T-helper 22 cell (primary cell): Measurements from ENCODE around the gene USP3.

Experiments used
- DNase-seq: peaks from one replicate; pipeline ENCODE4 v3.0.0-alpha.2; 2020; ENCODE audit warnings: low read depth

The USP3 gene

DNA sequence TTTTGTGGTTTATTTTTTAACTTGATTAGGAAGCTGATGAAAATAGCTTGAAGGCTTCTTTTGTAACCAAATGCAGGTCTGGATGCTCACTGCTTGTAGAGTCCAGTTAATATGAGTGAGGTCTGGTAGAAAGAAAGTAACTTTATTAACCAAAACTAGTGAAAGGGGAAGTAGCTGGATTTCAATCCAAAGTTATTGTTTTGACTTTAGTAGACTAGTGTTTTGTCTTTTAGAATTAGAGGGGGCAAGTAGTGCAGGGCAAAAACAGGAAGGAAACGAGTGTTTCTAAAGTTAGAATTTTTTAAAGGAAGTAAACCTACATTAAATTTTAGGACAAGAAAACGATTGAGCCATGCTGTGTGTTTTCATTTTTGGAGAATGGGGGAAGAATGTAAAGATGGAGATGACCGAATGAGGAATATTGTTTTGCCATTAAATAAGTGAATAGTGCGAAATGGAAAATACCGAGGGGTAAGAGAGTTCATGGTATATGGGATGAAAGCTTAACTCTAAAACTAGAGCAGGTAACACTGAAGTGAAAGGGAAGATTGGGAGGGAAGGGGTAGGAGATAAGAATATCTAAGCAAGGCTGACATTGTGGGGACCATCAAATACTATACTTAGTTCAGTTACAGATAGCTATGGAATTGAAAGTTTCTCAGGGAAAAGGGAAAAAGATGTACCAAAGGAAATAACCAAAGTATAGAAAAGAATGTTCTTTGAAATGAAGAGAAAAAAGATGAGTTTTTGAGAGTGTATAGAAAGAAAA is 40.0 kb downstream of the USP3 start:
- no peak for DNase-seq

DNA sequence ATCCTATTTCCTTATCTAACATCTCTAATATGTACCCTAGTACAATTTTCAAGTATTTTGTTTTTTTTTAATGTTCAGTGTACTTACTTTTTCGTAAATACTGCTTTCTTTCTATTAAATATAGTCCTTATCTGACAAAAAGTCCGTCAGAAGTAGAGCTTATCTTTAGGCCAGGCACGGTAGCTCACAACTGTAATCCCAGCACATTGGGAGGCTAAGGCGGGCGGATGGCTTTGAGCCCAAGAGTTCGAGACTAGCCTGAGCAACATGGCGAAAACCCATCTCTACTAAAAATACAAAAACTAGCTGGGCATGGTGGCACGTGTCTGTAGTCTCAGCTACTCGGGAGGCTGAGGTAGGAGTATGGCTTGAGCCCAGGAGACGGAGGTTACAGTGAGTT is 41.1 kb downstream of the USP3 start:
- no peak for DNase-seq

DNA sequence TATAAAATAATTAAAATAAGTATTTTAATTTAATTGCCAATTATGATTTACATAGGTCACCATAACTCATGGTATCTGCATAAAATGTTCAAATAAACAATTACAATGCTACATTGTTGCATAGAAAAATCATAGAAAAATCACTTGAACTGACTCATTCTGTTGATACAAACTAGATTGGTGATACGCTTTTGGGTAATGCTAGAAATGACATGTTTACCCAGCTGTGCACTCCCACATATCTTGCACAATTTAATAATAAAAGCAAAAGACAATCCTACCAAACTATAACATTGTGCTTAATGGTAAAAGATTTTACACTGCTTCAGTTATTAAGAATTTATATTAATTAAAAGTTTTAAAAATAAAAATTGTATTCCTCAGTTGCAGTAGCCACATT is 47.0 kb downstream of the USP3 start:
- no peak for DNase-seq

DNA sequence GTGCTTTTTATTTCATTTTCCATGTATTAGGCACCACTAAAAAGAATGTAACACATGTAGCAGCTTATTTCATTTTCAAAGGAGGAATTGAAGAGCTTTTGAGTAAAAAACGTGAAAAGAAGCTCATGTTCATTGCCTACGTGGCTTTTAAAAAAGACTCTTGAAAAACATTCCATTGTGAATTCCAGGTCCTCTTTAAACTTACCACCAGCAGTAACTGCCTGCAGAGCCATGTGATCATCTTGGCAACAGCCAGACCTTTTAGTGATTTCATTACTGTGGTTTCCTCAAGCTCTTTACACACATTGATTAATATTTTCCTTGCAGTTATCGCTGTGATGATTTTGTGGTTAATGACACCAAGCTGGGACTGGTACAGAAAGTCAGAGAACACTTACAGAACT is 49.0 kb downstream of the USP3 start:
- DNase-seq = no peak

DNA sequence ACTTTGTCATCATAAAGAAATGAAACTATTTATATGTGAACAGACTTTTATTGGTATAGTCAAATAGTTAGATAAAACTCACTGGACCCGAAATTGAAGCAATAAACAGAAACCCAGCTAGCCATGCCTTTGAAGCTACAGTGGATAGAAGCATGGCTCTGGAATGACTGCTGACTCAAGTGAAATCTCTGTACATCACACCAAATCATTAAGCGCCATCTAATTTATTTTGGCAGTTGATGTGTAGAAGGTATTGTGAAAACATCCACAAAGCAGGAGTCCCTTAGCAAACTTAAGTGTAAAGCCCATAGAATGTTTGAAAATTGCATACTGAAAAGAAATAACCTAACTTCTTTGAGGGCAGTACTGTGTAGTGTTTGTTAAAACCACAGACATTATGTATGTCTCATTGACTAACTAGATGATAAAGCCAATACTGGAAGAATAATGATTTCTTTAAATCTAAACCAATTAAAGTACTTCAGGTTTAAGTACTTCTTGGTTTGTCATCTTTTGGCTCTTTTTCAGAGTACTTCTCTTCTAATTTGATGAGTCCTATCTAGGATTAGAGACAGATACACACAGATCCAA is 50.0 kb downstream of the USP3 start:
- no peak for DNase-seq

DNA sequence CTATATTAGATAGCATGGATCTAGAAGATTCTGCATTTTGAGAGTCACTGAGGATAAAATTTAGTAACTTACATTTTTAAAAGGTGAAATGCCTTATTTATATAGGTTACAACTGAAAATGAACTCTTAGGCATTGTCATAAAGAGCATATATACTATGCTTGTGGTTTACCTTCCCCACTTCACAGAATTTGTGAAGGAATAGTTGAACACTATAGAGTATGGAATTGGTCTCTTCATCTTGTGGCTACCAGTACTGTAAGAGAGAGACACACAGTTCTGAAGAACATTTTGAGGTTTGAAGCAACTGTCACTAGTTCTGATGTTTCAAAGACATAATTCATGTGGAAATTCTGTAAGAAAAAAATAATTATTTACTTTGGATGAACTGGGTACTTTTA is 51.1 kb downstream of the USP3 start:
- DNase-seq = no peak

DNA sequence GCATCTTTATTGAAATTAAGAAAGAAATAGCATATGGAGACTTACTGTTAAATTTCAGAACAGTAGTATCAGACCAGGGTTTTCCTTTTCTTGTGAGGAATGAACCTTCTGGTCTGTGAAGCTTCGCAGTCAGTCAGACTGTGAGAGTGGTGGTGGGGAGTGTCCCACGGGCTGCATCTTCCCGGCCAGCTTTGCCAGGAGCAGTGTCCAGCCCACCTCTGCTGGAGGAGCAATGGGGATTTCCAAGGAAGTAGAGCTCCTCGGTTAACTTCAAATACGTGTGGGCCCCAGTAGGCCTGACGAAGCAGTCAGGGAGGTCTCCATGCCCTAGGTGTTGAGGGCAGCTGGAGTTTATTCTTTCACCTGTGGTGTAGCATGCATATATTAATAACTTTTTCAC is 51.9 kb downstream of the USP3 start:
- no peak for DNase-seq

DNA sequence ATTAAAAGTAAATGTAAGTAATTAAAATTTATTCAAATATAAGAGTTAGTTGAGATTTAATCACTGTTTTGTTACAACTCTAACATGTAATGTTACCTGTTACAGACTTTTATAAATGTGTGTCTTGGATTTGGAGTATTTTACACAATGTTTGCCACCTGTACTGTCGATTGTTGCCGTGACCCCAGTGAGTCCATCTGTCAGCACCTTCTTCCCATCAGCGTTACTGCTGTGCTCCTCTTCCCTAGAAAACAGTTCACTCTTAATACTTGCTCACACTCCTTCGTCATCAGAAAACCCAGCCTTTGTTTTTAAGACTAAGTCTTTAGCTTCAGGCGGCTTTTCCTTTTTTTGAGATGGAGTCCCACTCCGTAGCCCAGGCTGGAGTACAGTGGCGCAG is 52.3 kb downstream of the USP3 start:
- DNase-seq = no peak

DNA sequence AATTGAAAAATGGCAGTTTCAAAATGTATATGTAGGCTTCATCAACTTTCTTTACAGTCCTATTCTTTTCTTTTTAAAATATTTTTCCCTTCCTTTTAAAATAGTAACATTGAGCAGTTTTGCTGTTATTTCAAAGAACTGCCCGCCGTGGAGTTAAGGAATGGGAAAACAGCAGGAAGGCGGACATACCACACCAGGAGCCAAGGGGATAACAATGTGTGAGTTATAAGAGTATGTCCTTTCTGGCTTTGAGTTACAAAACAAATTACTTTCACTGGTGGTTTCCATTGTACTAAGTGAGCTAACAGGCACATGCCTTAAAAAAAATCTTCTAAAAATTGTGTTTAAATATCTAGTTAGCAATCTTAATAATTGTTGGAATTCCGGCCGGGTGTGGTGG is 55.4 kb downstream of the USP3 start:
- DNase-seq = no peak

DNA sequence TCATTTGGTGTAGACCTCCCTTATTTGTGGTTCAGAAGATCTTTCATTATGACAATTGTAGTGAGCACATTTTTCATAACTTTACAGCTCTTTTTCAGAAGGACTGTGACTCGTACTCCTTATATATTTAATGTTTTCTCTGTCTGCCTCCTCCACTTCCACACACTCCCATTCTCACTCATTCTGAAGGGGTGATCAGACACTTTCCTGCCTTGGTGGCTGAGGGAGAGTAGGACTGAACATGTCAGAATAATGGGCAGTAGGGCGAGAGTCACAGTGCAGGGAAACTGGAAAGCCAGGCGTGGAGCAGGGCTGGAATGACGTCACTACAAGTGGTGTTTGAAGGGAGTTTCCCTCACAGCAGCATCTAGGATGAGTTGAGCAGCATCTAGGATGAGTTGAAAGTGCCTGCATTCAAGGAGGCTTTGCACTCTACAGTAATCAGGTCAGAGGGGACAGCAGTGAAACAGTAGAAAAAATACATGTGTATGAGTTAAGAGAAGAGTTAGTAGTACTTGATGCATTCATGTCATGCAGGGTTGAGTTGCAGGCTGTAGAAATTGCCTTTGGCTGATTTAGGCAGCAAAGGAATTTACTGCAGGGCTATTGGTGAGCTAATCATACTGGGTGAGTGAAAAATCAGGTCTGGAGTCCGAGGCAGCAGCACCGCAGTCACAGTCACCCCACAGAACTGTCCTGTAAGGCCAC is 56.5 kb downstream of the USP3 start:
- no peak for DNase-seq

DNA sequence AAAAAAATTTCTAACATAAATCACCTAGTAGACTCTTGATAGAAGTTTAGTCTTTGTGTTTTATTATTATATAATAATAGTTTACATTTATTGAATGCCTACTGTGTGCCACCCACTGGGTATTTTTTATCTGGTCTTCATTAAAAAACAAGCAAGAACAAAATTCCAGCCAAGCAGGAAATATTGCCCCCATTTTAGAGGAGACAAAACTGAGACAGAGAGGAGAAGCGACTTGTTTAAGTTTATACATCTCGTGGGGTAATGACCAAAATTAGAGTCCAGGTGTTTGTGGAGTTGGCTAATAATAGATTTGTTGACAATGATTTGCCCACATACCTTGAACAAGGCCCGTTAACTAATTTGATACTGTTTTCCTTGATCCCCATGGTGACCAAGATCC is 59.7 kb downstream of the USP3 start:
- no peak for DNase-seq

DNA sequence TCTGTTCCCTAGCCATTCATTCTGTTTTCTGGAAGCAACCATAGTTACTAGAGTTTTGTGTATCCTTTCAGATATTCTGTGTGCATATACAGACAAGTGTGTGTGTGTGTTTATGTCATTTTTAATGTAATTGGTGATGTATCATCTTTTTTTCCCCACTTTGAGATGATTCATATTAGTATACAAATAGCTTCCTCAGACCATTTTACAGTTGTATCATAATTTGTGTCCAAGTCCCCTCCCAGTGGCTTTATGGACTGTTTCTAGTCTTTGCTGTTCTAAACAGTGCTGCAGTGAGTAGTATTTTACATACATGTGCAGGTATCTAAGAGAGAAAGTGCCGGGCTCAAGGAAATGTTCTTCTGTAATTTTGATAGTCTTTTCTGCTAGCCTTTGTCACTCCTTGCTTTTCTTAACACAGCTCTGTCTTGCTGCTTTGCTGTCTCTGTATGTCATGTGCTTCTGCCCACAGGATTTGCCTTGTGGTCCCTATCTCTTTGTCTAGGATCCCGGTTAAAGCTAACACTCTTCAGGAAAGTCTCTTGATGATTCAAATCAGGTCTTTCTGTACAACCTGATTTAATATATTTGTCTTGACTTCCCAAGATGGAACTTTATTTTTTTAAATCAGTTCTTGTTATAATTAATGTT is 61.3 kb downstream of the USP3 start:
- DNase-seq = no peak

DNA sequence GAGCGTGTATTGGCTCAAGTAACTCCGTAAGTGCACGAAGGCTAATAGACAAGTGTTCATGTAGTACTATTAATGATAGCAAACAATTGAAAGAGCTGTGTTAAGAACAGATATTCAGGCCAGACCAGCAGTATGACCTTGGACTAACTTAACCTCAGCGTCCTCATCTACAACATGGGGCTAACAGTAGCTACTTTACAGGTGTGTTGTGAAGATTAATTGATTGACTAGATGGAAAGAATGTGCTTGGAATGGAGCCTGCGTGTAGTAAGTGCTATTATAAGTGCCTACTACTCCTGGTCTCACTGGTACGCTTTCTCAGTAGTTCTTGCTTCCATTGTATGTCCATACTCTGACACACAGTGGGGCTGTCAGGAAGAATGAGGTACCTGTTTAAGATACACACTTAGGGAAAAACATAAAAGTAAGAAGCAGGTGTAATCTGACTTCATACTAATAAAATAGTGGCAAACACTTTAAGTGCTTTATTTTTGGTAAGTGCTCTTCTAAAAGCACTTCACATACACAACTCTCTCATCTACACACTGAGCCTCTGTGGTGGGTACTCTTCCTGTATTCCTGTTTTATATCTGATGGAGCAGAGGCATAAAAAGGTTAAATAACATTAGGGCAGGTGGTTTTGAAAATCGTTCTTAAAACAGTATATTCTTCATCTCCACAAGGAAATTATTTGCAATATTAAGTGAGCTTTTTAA is 68.5 kb downstream of the USP3 start:
- DNase-seq = no peak

DNA sequence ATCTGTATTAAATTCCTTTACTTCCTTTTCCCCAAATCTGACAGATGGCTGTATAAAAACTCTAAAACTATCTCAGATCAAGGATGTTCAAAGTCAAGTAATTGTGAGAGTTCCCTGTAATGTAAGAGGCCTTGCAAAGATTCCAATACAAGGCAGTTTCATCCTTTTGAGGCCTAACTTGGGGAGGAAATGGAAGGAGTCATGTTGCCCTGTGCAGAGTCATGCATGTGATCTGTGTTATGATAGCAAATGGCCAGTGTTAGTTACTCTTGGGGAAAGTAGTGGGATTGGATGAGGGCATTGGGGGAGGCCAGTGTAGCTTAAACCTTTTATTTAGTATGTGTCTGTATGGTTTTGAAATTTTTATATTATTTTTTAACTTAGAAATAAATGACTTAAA is 69.1 kb downstream of the USP3 start:
- no peak for DNase-seq

DNA sequence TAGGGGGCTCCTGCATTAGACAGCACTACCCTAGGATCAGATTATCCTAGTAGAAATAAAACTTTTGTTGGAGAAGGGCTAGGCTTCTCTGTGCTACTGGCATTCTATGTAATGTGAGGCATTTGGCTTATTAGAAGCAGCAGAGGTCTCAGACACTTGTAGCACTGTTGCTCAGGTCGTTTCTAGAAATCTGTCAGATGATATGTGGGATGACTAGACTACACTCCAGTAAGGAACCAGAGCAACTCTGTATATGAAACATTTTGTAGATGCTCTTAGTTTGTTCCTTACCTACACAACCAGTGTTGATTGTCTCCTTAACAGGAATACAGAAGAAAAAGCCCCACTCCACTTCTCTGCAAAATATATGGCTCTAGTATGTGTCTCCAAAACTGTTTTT is 70.9 kb downstream of the USP3 start:
- DNase-seq = no peak

DNA sequence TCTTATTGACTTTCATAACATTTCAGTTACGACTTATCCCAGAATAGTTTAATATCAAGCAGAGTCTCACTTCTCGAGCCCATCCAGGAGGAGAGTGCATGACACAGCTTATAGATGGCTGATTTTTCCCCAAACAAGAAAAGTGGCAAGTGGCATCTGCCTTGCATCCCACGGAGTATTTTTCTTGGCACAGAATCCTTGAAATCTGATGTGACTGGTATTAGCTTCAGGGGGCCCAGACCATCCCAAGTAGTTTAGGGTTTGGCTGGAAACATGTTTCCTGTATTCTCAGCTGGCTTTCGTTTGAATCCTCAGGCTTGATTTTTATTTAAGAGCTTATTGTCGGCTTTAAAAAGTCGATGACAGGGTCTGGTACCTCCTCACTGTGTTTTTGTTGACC is 72.0 kb downstream of the USP3 start:
- DNase-seq = no peak

DNA sequence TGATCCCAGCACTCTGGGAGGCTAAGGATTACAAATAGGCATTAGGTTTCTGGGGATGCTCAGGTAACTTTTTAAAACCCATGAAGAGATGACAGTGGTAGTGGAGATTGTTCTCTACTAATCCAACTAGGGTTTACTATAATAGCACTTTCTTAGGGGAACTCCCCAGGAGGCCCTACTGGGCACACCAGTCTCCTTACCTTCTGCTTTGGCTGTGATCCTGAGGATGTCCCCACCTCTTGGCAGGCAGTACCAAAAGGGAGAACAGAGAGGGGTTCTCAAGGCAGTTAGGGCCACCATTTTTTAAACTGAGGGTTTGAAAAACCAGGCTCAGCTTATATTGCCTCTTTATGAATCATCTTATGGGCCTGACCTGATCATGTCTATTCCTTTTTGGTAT is 77.8 kb downstream of the USP3 start:
- no peak for DNase-seq

DNA sequence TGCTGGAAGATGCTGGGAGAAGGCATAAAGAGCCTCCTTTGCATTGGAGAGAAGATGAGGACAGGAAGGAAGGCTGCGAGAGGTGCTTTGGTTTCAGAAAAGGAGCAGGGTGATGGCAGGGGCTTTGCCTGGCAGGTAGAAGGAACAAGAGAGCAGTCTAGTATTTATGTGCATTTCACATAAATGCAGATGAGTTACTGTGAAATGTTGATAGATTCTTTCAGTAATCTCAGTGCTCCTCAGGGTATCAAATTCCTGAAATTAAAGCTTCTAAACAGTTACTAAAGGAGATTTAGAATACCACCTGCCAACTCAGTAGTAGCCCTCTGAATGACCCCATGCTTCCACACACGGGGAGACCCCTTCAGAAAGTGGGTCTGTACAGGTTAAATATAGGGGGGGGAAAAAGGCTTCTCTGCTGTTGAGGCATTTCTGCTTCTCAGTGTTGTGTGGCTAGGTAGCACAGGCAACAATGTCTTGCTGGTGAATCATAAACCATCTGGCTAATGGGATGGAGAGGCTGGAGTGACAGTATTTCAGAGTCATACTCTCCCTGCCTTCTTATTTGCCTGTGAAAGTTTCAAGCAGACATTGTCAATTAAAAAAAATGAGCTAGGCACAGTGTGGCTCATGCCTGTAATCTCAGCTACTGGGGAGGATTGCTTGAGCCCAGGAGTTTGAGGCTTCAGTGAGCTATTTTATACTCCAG is 78.5 kb downstream of the USP3 start:
- no peak for DNase-seq

DNA sequence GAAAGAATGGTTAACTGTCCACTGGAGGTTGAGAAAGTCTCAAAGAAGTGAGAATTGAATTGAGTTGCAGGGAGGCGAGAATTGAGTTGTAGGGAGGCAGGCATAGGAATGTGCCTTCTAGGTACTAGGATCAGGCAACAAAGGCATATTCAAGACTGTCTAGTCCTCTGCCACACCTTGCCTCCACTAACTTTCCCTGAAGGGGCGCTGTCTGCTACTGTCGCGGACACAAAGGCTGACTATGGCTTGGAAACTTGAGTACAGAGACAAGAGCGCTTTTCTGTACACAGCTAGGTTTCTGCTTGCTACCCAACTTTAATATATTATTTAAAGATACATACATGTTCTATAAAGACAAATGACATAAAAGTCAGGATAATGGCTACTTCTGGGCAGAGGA is 82.4 kb downstream of the USP3 start:
- no peak for DNase-seq

DNA sequence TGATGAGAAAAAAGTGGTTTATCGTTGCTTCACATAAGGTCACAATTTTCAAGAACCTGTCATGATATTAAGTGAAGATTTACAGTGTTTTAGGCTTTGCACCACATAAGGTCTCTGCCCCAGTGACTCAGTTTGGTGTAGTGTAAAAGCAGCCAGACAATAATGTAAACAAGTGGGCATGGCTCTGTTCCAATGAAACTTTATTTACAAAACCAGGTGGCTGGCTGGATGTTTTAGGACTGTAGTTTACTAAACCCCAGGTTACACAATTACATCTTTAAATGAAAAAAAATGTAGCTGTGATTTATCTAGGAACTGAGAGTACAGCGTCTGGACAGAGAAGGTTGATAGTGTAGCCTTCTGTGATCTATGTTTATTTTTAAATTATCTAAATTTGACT is 83.1 kb downstream of the USP3 start:
- DNase-seq = no peak

DNA sequence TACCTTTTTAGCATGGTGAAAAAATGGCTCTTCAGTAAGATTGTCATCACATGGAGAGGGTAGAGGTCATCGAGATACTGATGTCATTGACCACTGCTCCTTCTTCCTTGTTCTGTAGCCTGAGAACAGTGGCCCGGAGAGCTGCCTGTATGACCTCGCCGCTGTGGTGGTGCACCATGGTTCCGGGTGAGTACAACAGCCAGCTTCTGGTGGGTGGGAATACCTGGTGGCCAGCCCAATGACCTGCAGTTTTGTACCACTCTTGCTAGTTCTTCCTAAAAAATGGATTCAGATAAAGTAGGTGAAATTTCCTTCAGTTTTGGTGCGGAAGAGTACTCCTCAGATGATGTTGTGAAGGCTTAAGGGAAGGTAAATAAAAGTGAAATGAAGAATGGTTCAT is 84.4 kb downstream of the USP3 start:
- DNase-seq = no peak
